HCT116 (cell line): ENCODE measurements around the gene DHRS11. TPM values are rescaled to one million over a fixed set of nuclear protein-coding genes. Genes with fewer than 3 reads are reported as not detected.

ENCODE experiments used
- ATAC-seq: fragments of 200-7000 bp; cut with Tn5 transposase; 2 replicates; pipeline ENCODE4 v1.9.1; 2020; ENCODE audit warnings: mild to moderate bottlenecking, moderate library complexity
- BruUV-seq: library from RNA; stranded (reverse); fragments of 400-500 nt; replicated peaks from 2 replicates; lab custom pipeline; 2021; lab: Mats Ljungman, UMichigan
- CTCF ChIA-PET: fragments of 300-600 bp; sonication (Branson Sonifier 250); formaldehyde crosslinking; loops from one replicate; lab custom pipeline; 2021; ENCODE audit warnings: antibody characterized with exemption; lab: Charles Lee
- POLR2A ChIA-PET: fragments of 300-600, 350-600 bp; sonication (Branson Sonifier 250); formaldehyde crosslinking; loops from one replicate; lab custom pipeline; 2021; ENCODE audit warnings: antibody characterized with exemption; lab: Charles Lee
- RAD21 ChIA-PET, 2 experiments: fragments of 300-600 bp; sonication (Branson Sonifier 250); formaldehyde crosslinking; loops; one replicate each; lab custom pipeline; 2023; ENCODE audit warnings: low total read pairs in 2 of 2; ENCODE audit not compliant: uncharacterized antibody in 2 of 2, unreplicated experiment in 2 of 2, low non-redundant PET in 1 of 2; lab: Charles Lee
- DNase-seq: peaks from one replicate; pipeline ENCODE4 v3.0.0-alpha.2; 2010; ENCODE audit warnings: low read depth, low spot score
- H2AFZ ChIP-seq: fragments of 200-600 bp; shearing (Covaris generic), sonication (generic); 2 replicates; pipeline ENCODE4 v1.6.1; 2017; ENCODE audit warnings: low read depth, mixed run types, mixed read lengths, antibody characterized with exemption, low read length; ENCODE audit not compliant: poor library complexity, severe bottlenecking
- H3K27ac ChIP-seq: 2 replicates; pipeline ENCODE4 v1.5.1; 2012; ENCODE audit warnings: low read depth, low read length
- H3K27me3 ChIP-seq: fragments of 200-600 bp; sonication (generic); 2 replicates; pipeline ENCODE4 v1.6.1; 2016; ENCODE audit warnings: mixed run types, low read length, mixed read lengths; ENCODE audit not compliant: insufficient read depth
- H3K36me3 ChIP-seq, 2 experiments: fragments of 200-500 bp in 1 of 2; fragments of 200-600 bp in 1 of 2; sonication (Bioruptor generic) in 1 of 2; sonication (generic) in 1 of 2; 2 replicates each; pipeline versions ENCODE4 v1.5.1 to v1.6.1; 2014 to 2016; ENCODE audit warnings: low read length in 2 of 2, inconsistent platforms in 1 of 2, mixed read lengths in 1 of 2, mixed run types in 1 of 2; ENCODE audit not compliant: insufficient read depth in 2 of 2, control insufficient read depth in 1 of 2
- H3K4me1 ChIP-seq, 2 experiments: fragments of 200-600 bp in 1 of 2; sonication (generic) in 1 of 2; 2 replicates each; pipeline versions ENCODE4 v1.5.1 to v1.6.1; 2012 to 2017; ENCODE audit warnings: low read length in 2 of 2, inconsistent platforms in 1 of 2, mild to moderate bottlenecking in 1 of 2, mixed read lengths in 1 of 2, mixed run types in 1 of 2, moderate library complexity in 1 of 2; ENCODE audit not compliant: insufficient read depth in 2 of 2, control insufficient read depth in 1 of 2
- H3K4me2 ChIP-seq: fragments of 200-600 bp; sonication (generic); 2 replicates; pipeline ENCODE4 v1.6.1; 2017; ENCODE audit warnings: mixed run types, low read length, mixed read lengths
- H3K4me3 ChIP-seq, 2 experiments: fragments of 200-600 bp in 1 of 2; sonication (generic) in 1 of 2; replicated peaks in 1 of 2; 2 replicates each; pipeline ENCODE4 v1.5.1; 2011 to 2016; ENCODE audit warnings: low read length in 2 of 2, control low read depth in 1 of 2, low read depth in 1 of 2, mild to moderate bottlenecking in 1 of 2, mixed read lengths in 1 of 2, mixed run types in 1 of 2
- H3K79me2 ChIP-seq: fragments of 200-600 bp; sonication (generic); 2 replicates; pipeline ENCODE4 v1.6.1; 2017; ENCODE audit warnings: mild to moderate bottlenecking, mixed run types, low read length, moderate library complexity, mixed read lengths; ENCODE audit not compliant: insufficient read depth
- H3K9ac ChIP-seq: fragments of 200-600 bp; sonication (generic); 2 replicates; pipeline ENCODE4 v1.6.1; 2016; ENCODE audit warnings: low read length, mixed read lengths
- H3K9me2 ChIP-seq: fragments of 200-600 bp; sonication (generic), shearing (Covaris generic); 2 replicates; pipeline ENCODE4 v1.6.1; 2017; ENCODE audit warnings: mixed run types, mild to moderate bottlenecking, moderate library complexity; ENCODE audit not compliant: insufficient read depth
- H3K9me3 ChIP-seq, 2 experiments: fragments of 200-500 bp in 1 of 2; fragments of 200-600 bp in 1 of 2; sonication (Bioruptor generic) in 1 of 2; sonication (generic) in 1 of 2; 2 replicates each; pipeline ENCODE4 v1.6.1; 2014 to 2017; ENCODE audit warnings: low read length in 2 of 2, mixed read lengths in 2 of 2, inconsistent platforms in 1 of 2, low read depth in 1 of 2, mild to moderate bottlenecking in 1 of 2, mixed run types in 1 of 2, moderate library complexity in 1 of 2; ENCODE audit not compliant: control insufficient read depth in 1 of 2, insufficient read depth in 1 of 2
- H4K20me1 ChIP-seq: fragments of 200-600 bp; sonication (generic), shearing (Covaris generic); 2 replicates; pipeline ENCODE4 v1.6.1; 2017; ENCODE audit warnings: mixed run types, mild to moderate bottlenecking, moderate library complexity; ENCODE audit not compliant: insufficient read depth
- CBX3 ChIP-seq: IDR thresholded peaks from 2 replicates; pipeline ENCODE4 v1.6.1; 2012; ENCODE audit warnings: low read depth
- CEBPB ChIP-seq: IDR thresholded peaks from 2 replicates; pipeline ENCODE4 v1.6.1; 2012; ENCODE audit warnings: low read depth
- EGR1 ChIP-seq: IDR thresholded peaks from 2 replicates; pipeline ENCODE4 v1.6.1; 2012; ENCODE audit warnings: low read depth
- ELF1 ChIP-seq: IDR thresholded peaks from 2 replicates; pipeline ENCODE4 v1.6.1; 2012; ENCODE audit warnings: low read depth, borderline replicate concordance
- EZH2phosphoT487 ChIP-seq: fragments of 200-600 bp; IDR thresholded peaks from 2 replicates; pipeline ENCODE4 v1.6.1; 2018; ENCODE audit warnings: antibody characterized with exemption, borderline replicate concordance
- JUND ChIP-seq: IDR thresholded peaks from 2 replicates; pipeline ENCODE4 v1.6.1; 2012
- POLR2AphosphoS5 ChIP-seq: IDR thresholded peaks from 2 replicates; pipeline ENCODE4 v1.6.1; 2011; ENCODE audit warnings: mild to moderate bottlenecking, low read depth, low read length, moderate library complexity
- RAD21 ChIP-seq: IDR thresholded peaks from 2 replicates; pipeline ENCODE4 v1.6.1; 2012; ENCODE audit warnings: low read depth, mild to moderate bottlenecking
- SIN3A ChIP-seq: IDR thresholded peaks from 2 replicates; pipeline ENCODE4 v1.6.1; 2012; ENCODE audit warnings: low read depth
- YY1 ChIP-seq: IDR thresholded peaks from 2 replicates; pipeline ENCODE4 v1.6.1; 2011; ENCODE audit warnings: low read length, low read depth, moderate library complexity, mild to moderate bottlenecking; ENCODE audit not compliant: insufficient replicate concordance; ENCODE audit errors: extremely low read depth
- intact Hi-C: fragments of 100-400 bp; cut with micrococcal nuclease; formaldehyde crosslinking; loops from 2 replicates; pipeline ENCODE4 v1.10.0; 2022
- total RNA-seq: library from RNA; stranded (reverse); gene quantifications from one replicate; pipeline ENCODE4 v1.2.1, GENCODE V29; 2021; ENCODE audit not compliant: unreplicated experiment

Gene DHRS11
- total RNA-seq, 1 experiment from 2014 or later: 21.5 TPM

DNA sequence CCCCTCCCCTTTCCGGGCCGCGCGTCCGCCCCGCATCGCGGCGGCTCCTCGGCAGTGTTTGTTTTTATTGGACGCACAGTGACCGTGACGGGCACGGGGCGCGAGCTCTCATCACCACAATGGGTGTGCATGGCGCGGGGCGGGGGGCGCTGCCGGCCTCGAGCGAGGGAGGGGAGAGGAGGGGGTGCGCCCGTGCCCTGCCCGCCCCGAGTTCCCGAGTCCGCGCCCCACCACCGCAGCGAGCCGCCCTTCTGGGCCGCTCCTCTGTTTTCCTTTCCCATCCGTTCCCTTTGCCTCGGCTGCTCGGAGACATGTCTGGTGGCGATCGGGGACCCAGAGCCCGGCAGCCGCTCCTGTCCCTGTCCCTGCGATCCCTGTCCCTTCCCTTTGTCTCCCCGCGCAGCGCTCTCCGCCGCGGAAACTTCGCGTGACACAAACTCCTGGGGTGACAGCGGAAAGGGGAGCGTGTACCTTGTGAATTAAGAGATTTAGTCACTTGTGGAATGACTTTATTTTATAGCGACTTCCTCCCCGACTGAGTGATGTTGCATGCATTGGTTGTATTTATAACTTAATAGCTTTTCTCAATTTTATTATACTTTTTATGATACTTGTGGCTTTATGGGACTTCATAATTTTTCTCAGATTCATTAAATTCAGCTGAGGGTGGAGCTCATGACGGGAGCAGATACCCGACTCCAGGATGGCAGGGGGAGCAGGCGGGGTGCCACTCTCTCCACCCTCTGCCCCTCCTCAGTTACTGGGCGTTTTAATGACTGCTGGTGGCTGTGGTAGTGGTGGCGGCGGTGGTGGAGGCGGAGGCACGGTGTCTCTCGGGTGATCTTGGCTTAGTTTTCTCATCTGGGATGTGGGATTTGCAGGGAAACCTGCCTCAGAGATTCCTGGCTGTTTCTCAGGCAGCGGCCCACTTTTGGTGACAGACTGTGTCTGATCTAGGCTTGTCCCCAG is 50.5 kb downstream of the DHRS11 start:
- Histone ChIP-seq H3K4me2 (no peak overlapping the region), H3K9me3 (no peaks in the 10 kb centered on the region), H3K27ac (no peak overlapping the region), H4K20me1 (no peaks in the 10 kb centered on the region), H2AFZ (no peak overlapping the region), H3K79me2 (no peaks in the 10 kb centered on the region), H3K9ac (no peak overlapping the region), H3K4me1 (no peaks in the 10 kb centered on the region), H3K9me2 (no peaks in the 10 kb centered on the region), H3K4me3 (no peak overlapping the region), H3K27me3 (no peaks in the 10 kb centered on the region), H3K36me3 (no peaks in the 10 kb centered on the region)
- DNase-seq: no peak
- BruUV-seq: no TSS peak
- intact Hi-C loops: no loop called here
- ChIA-PET CTCF (no interaction called here), POLR2A (no interaction called here), RAD21 (no interaction called here)
- no peak for ATAC-seq
- no peak for TF ChIP-seq POLR2AphosphoS5
- TF ChIP-seq ELF1: no peak
- no peak for TF ChIP-seq RAD21
- TF ChIP-seq CBX3: no peak
- TF ChIP-seq CEBPB: no peak
- no peak for TF ChIP-seq SIN3A
- TF ChIP-seq YY1: no peak
- no peak for TF ChIP-seq EGR1
- no peak for TF ChIP-seq EZH2phosphoT487
- no peak for TF ChIP-seq JUND
